Heart right ventricle (tissue), 16 donors: ENCODE data around the gene NDUFA11. TPM values are rescaled to one million over a fixed set of nuclear protein-coding genes. Genes with fewer than 3 reads are reported as not detected.

Source experiments
- ATAC-seq, 8 donors: fragments of 200-7000 bp; cut with Tn5 transposase; one replicate each; pipeline ENCODE4 v1.9.1; 2020; ENCODE audit warnings: mild to moderate bottlenecking in 8 of 8, moderate library complexity in 8 of 8, moderate number of reproducible peaks in 1 of 8
- DNase-seq, 2 donors: peaks; one replicate each; pipeline ENCODE4 v3.0.0-alpha.2; 2020
- H3K27ac ChIP-seq, 10 donors: fragments of 200-600 bp; sonication (generic) in 2 of 10; one replicate each; pipeline versions ENCODE4 v1.5.0 to v1.8.0; 2020 to 2022; ENCODE audit warnings: mild to moderate bottlenecking in 3 of 10
- H3K27me3 ChIP-seq, 7 donors: fragments of 200-600 bp; one replicate each; pipeline ENCODE4 v1.8.0; 2021 to 2022; ENCODE audit warnings: mild to moderate bottlenecking in 2 of 7
- H3K36me3 ChIP-seq, 9 donors: fragments of 200-600 bp; sonication (generic) in 1 of 9; one replicate each; pipeline versions ENCODE4 v1.5.0 to v1.8.0; 2020 to 2022; ENCODE audit warnings: mild to moderate bottlenecking in 2 of 9
- H3K4me1 ChIP-seq, 9 donors: fragments of 200-600 bp; sonication (generic) in 1 of 9; one replicate each; pipeline versions ENCODE4 v1.5.0 to v1.8.0; 2020 to 2022; ENCODE audit warnings: mild to moderate bottlenecking in 4 of 9
- H3K4me3 ChIP-seq, 10 donors: fragments of 200-600 bp; sonication (generic) in 2 of 10; one replicate each; pipeline versions ENCODE4 v1.5.0 to v1.8.0; 2020 to 2022; ENCODE audit warnings: mild to moderate bottlenecking in 7 of 10, moderate library complexity in 2 of 10
- H3K9me3 ChIP-seq, 11 donors: fragments of 200-600 bp in 10 of 11; sonication (generic) in 2 of 11; one replicate each; pipeline versions ENCODE4 v1.5.0 to v1.8.0; 2013 to 2022; ENCODE audit warnings: mild to moderate bottlenecking in 2 of 11, control low read depth in 1 of 11, moderate library complexity in 1 of 11
- WGBS, 2 donors: extraction: QIAGEN DNeasy Blood & Tissue Kit; methylation state at CpG; one replicate each; pipeline ENCODE4 v1.1.7; 2013; ENCODE audit warnings: inconsistent platforms in 1 of 2; 5-methylcytosine and 5-hydroxymethylcytosine counted together
- intact Hi-C, 10 donors: fragments of 100-400 bp; cut with DNase I; formaldehyde crosslinking; loops; one replicate each; pipeline versions ENCODE4 v1.11.1 to v1.14.2; 2022
- polyA plus RNA-seq, 2 donors: library from polyadenylated mRNA; stranded (reverse); fragments of 200-250 nt; gene quantifications; one replicate each; pipeline ENCODE4 v1.2.3, GENCODE V29; 2013
- total RNA-seq, 10 donors: library from RNA; stranded (reverse); fragmentation: NEBNext Ultra II Directional in 3 of 10; extraction: Animal tissue kit (Norgen Biotek cat#: 25700) in 3 of 10; gene quantifications; one replicate each; pipeline versions ENCODE4 v1.2.1 to v1.2.4, GENCODE V29; 2021 to 2023
- TF ChIP-seq, protein P1 (sequence below), 9 donors: fragments of 200-600 bp; sonication (generic) in 2 of 9; IDR thresholded peaks; one replicate each; pipeline versions ENCODE4 v1.5.0 to v1.8.0; 2021 to 2022; ENCODE audit warnings: antibody characterized with exemption in 9 of 9, mild to moderate bottlenecking in 5 of 9, moderate library complexity in 1 of 9
- donor health status: Arrhythmogenic right ventricular cardiomyopathy.
- donor health status: ischemic (EF 13 %, LVEDD 7.1; RV severe dilation, severe dysfunction).
- donor health status: healthy with polysubstance abuse.
- donor health status: DM: no; HTN: yes; CAD: no.
- donor health status: DM: no; HTN: no; CAD: no.
- donor health status: ischemic (EF 25% LVEDD 6.9; RV normal size, moderate dysfunction).
- donor health status: ischemic (EF 25% LVEDD 5.7; RV mildly dilated, moderate dysfunction).
- donor health status: healthy.
- donor health status: DM: yes; HTN: yes; CAD: no.
- donor health status: Ischemic cardiomyopathy.
- donor health status: ischemic (EF 35%, LVEDD 5.7; RV mildly dilated, moderate dysfunction).
- donor health status: nonischemic (EF 11% LVEDD 7.7; RV severe dilation, severe dysfunction).
- donor health status: DM: yes; HTN: yes; CAD: no.
- donor health status: PGD.
- donor health status: ischemic (EF 29% LVEDD 5.4; RV normal size, mild dysfunction).
- donor health status: nonischemic (EF 23%, LVEDD 6.1; RV moderate dilation, normal function).

The NDUFA11 gene
- total and polyA plus RNA-seq, 12 donors, result 451 to 1,143 (median 521) TPM

DNA sequence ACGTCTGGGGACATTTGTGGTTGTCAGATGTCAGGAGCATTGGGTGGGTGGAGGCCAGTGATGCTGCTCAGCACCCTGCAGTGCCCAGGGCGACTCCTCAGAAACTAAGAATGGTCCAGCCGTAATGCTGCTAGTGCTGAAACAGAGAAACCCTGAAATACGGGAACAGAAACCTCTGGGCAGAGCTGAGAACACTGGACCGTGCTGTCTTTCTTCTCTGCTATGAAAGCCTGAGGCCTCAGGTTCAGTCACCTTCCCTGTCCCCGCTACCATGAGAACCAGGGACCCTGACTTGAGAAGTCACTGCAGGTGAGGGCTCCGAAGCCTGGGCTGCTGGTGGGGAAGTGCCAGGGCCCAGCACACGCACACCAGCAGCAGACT is 23.8 kb upstream of the NDUFA11 start:
- 78 to 83% methylated on average over 8 of the region's 8 CpGs for WGBS, 2 donors
- TF ChIP-seq, protein P1, sequence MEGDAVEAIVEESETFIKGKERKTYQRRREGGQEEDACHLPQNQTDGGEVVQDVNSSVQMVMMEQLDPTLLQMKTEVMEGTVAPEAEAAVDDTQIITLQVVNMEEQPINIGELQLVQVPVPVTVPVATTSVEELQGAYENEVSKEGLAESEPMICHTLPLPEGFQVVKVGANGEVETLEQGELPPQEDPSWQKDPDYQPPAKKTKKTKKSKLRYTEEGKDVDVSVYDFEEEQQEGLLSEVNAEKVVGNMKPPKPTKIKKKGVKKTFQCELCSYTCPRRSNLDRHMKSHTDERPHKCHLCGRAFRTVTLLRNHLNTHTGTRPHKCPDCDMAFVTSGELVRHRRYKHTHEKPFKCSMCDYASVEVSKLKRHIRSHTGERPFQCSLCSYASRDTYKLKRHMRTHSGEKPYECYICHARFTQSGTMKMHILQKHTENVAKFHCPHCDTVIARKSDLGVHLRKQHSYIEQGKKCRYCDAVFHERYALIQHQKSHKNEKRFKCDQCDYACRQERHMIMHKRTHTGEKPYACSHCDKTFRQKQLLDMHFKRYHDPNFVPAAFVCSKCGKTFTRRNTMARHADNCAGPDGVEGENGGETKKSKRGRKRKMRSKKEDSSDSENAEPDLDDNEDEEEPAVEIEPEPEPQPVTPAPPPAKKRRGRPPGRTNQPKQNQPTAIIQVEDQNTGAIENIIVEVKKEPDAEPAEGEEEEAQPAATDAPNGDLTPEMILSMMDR (IDR thresholded peaks at IDR 0.05), result no peak
- no peak overlapping the region for H3K4me3 ChIP-seq
- no peaks in the 10 kb centered on the region for H3K9me3 ChIP-seq
- peak overlapping the region; percentile 50 to 82 (median 70) for H3K27ac ChIP-seq
- DNase-seq (no peak), ATAC-seq (peak in 2 of 8 donors; percentile 5 to 13)
- peaks cover 8 to 31% (median 21%) of the 10 kb centered on the region in 9 donors for H3K4me1 ChIP-seq
- H3K27me3 ChIP-seq, result no peaks in the 10 kb centered on the region
- intact Hi-C loops, result no loop called here
- peaks cover 4 to 100% (median 72%) of the 10 kb centered on the region in 9 donors for H3K36me3 ChIP-seq

DNA sequence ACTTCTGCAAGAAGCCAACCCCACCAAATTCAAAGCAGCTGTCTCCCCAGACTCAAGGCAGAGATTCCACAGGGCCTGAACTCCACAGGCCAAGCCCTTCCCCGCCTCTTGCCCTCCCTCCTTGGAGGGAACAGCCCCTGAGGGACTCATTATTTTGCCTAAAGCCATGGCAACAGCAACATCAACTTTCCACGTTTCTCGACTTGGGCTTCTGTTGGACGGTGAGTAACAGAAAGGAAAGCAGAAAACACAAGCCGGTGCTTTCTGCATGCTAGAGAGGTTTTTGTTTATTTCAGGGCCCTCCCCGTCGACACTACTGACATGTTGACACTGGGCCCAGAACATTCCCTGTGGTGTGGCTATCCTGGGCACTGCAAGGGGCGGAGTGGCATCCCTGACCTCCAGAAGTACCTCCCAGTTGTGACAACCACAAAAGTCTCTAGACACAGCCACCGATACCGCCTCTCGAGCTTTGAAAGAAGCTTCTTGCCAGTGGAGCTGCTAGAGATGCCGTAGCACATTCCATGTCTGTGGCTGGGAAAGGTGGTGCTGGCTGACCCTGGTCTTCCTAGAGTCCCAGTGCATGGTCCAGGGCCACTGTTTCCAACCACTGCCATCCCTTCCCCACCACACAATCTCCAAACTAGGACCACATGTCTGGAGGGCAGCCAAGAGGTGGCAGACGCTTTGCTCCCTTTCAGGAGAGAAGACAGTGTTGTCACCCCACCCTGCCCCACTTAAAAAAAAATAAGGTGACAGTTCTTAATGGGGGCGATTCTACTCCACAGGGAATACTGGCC is 23.3 kb upstream of the NDUFA11 start:
- peaks cover 4 to 100% (median 75%) of the 10 kb centered on the region in 9 donors for H3K36me3 ChIP-seq
- WGBS, 2 donors, result 30 to 35% methylated on average over 14 of the region's 14 CpGs
- TF ChIP-seq, protein P1 (IDR thresholded peaks at IDR 0.05), result no peak

DNA sequence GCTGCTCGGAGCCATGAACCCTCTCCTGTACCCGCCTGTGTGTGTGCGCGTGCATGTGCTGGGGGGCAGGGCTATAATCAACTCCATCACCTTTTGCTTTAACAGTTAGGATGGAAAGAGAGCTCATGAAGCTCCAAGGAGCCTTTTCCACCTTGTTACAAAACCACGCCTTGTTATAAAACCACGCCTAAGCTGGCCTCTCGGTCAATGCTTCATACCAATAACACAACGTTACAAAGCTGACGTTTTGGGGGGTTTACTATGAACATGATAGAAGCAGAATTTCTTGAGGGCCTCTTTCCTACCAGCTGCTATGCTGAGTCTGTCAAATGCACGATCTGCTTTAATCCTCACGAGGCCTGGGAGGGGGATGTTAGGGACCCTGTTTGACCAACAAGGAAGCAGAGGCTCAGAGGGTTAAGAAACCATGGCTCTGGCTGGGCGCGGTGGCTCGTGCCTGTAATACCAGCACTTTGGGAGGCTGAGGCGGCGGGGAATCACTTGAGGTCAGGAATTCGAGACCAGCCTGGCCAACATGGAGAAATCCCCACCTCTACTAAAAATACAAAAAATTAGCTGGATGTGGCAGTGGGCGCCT is 22.3 kb upstream of the NDUFA11 start:
- H3K27ac ChIP-seq, result peak overlapping the region; percentile 45 to 82 (median 70)
- peaks cover 8 to 31% (median 21%) of the 10 kb centered on the region in 9 donors for H3K4me1 ChIP-seq
- no peak for ATAC-seq
- H3K4me3 ChIP-seq, result no peak overlapping the region
- no peaks in the 10 kb centered on the region for H3K9me3 ChIP-seq
- DNase-seq, result no peak
- intact Hi-C loops, result no loop called here
- WGBS, 2 donors, result 89 to 93% methylated on average over 18 of the region's 18 CpGs
- peaks cover 4 to 100% (median 75%) of the 10 kb centered on the region in 9 donors for H3K36me3 ChIP-seq
- TF ChIP-seq, protein P1 (IDR thresholded peaks at IDR 0.05), result no peak
- no peaks in the 10 kb centered on the region for H3K27me3 ChIP-seq

More for the DNA sequence above, 23.3 kb upstream of the NDUFA11 start:
- Histone ChIP-seq H3K4me1 (peaks cover 8 to 31% (median 21%) of the 10 kb centered on the region in 9 donors), H3K27me3 (no peaks in the 10 kb centered on the region), H3K9me3 (no peaks in the 10 kb centered on the region), H3K4me3 (no peak overlapping the region), H3K27ac (peak overlapping the region; percentile 50 to 82 (median 70))
- ATAC-seq, result peak; percentile 78 to 93 (median 86)
- DNase-seq, result peak; percentile 58 to 71
- intact Hi-C loops, result no loop called here

DNA sequence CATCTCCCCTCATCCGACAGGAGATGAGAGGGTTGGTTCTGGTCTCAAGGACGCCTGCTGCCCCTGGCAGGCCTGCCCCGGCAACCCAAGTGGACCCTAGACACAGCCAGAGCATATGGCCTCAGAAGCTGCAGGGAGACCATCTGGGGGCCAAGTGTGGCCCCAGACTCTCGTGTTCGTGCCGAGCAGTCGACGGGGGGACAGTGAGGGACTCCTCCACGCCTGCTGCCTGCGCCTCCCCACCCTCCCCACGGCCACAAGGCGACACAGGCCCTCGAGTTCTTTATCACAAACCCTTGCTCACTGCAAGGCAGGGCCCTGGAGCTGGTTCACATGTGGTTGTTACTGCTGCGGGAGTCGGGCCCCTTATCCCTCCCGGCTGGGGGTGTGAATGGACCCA is 19.8 kb upstream of the NDUFA11 start:
- Histone ChIP-seq H3K9me3 (no peaks in the 10 kb centered on the region), H3K27me3 (no peaks in the 10 kb centered on the region), H3K27ac (no peak overlapping the region), H3K4me3 (no peak overlapping the region), H3K36me3 (peaks cover 4 to 100% (median 72%) of the 10 kb centered on the region in 9 donors), H3K4me1 (peaks cover 8 to 31% (median 21%) of the 10 kb centered on the region in 9 donors)
- DNase-seq, result no peak
- ATAC-seq, result no peak
- TF ChIP-seq, protein P1 (IDR thresholded peaks at IDR 0.05), result no peak
- WGBS, 2 donors, result 92 to 93% methylated on average over 16 of the region's 16 CpGs
- intact Hi-C loops, result no loop called here
